Naive thymus-derived CD4-positive, alpha-beta T cell (primary cell): ENCODE data around the gene TDRD10. TPM values are rescaled to one million over a fixed set of nuclear protein-coding genes. Genes with fewer than 3 reads are reported as not detected.

ENCODE experiments used
- ATAC-seq: fragments of 150-1000 bp; cut with Tn5 transposase; 2 replicates; pipeline ENCODE4 v1.10.0; 2021; ENCODE audit warnings: mild to moderate bottlenecking, moderate library complexity
- CTCF ChIA-PET: fragments of 350-600 bp; sonication (Branson Sonifier 250); formaldehyde crosslinking; loops from one replicate; lab custom pipeline; 2021; ENCODE audit warnings: antibody characterized with exemption; lab: Charles Lee
- POLR2A ChIA-PET: fragments of 350-600 bp; sonication (Branson Sonifier 250); formaldehyde crosslinking; loops from one replicate; lab custom pipeline; 2021; ENCODE audit warnings: antibody characterized with exemption, inconsistent platforms; lab: Charles Lee
- DNase-seq, 9 donors: peaks; one replicate each; pipeline versions ENCODE4 v3.0.0 to v3.0.0-alpha.2; 2020 to 2022; ENCODE audit warnings: mixed read lengths in 1 of 9
- H3K27ac ChIP-seq: one replicate; pipeline ENCODE4 v1.7.0; 2013; ENCODE audit warnings: mild to moderate bottlenecking, low read depth, low read length, moderate library complexity
- H3K27me3 ChIP-seq, 2 donors: one replicate each; pipeline ENCODE4 v1.7.0; 2013; ENCODE audit warnings: low read length in 2 of 2, mild to moderate bottlenecking in 2 of 2, moderate library complexity in 2 of 2; ENCODE audit not compliant: control insufficient read depth in 2 of 2, insufficient read depth in 2 of 2
- H3K36me3 ChIP-seq, 3 experiments: 1 replicate in 2 of 3; 2 replicates in 1 of 3; pipeline ENCODE4 v1.7.0; 2013; ENCODE audit warnings: low read length in 3 of 3, mild to moderate bottlenecking in 3 of 3, moderate library complexity in 1 of 3; ENCODE audit not compliant: insufficient read depth in 3 of 3, control insufficient read depth in 2 of 3
- H3K4me1 ChIP-seq, 2 donors: one replicate each; pipeline ENCODE4 v1.7.0; 2013; ENCODE audit warnings: low read length in 2 of 2, mild to moderate bottlenecking in 2 of 2, moderate library complexity in 1 of 2; ENCODE audit not compliant: control insufficient read depth in 2 of 2, insufficient read depth in 2 of 2
- H3K4me3 ChIP-seq: 2 replicates; pipeline ENCODE4 v1.7.0; 2013; ENCODE audit warnings: mild to moderate bottlenecking, low read length
- H3K9me3 ChIP-seq, 3 experiments: 1 replicate in 2 of 3; 2 replicates in 1 of 3; pipeline ENCODE4 v1.7.0; 2013; ENCODE audit warnings: low read length in 3 of 3; ENCODE audit not compliant: control insufficient read depth in 2 of 3
- H3K27ac Mint-ChIP-seq, 9 donors: one replicate each; pipeline ENCODE4 v1.8.0; 2020 to 2022; ENCODE audit warnings: mixed read lengths in 9 of 9, mild to moderate bottlenecking in 8 of 9, moderate library complexity in 5 of 9, inconsistent platforms in 2 of 9
- H3K27me3 Mint-ChIP-seq, 5 donors: one replicate each; pipeline ENCODE4 v1.8.0; 2021 to 2022; ENCODE audit warnings: mixed read lengths in 5 of 5, mild to moderate bottlenecking in 1 of 5
- H3K36me3 Mint-ChIP-seq, 5 donors: one replicate each; pipeline ENCODE4 v1.8.0; 2020 to 2022; ENCODE audit warnings: mixed read lengths in 5 of 5, mild to moderate bottlenecking in 3 of 5, inconsistent platforms in 1 of 5
- H3K4me1 Mint-ChIP-seq, 7 donors: one replicate each; pipeline ENCODE4 v1.8.0; 2020 to 2022; ENCODE audit warnings: mixed read lengths in 7 of 7, mild to moderate bottlenecking in 3 of 7, inconsistent platforms in 1 of 7
- H3K4me3 Mint-ChIP-seq, 10 donors: one replicate each; pipeline ENCODE4 v1.8.0; 2020 to 2022; ENCODE audit warnings: mild to moderate bottlenecking in 10 of 10, mixed read lengths in 10 of 10, moderate library complexity in 6 of 10, inconsistent platforms in 2 of 10
- H3K9me3 Mint-ChIP-seq, 11 donors: one replicate each; pipeline ENCODE4 v1.8.0; 2020 to 2022; ENCODE audit warnings: mixed read lengths in 11 of 11, mild to moderate bottlenecking in 4 of 11, inconsistent platforms in 1 of 11, moderate library complexity in 1 of 11
- intact Hi-C, 2 donors: fragments of 100-400 bp; cut with micrococcal nuclease; formaldehyde crosslinking; loops; one replicate each; pipeline ENCODE4 v1.15.1; 2023
- polyA plus RNA-seq, 2 donors: library from polyadenylated mRNA; unstranded; fragments of 300-500 nt; fragmentation: Illumina TruSeq; gene quantifications; one replicate each; pipeline ENCODE4 v1.2.3, GENCODE V29; 2021
- total RNA-seq, 6 experiments: library from RNA in 5 of 6; stranded (reverse) in 5 of 6; gene quantifications; 1 replicate in 5 of 6; 2 replicates in 1 of 6; pipeline ENCODE4 v1.2.3 and lab custom pipeline; 2021 to 2026

Gene TDRD10
- total and polyA plus RNA-seq, 7 experiments from 2014 or later = 0.29 TPM; not detected in 6

DNA sequence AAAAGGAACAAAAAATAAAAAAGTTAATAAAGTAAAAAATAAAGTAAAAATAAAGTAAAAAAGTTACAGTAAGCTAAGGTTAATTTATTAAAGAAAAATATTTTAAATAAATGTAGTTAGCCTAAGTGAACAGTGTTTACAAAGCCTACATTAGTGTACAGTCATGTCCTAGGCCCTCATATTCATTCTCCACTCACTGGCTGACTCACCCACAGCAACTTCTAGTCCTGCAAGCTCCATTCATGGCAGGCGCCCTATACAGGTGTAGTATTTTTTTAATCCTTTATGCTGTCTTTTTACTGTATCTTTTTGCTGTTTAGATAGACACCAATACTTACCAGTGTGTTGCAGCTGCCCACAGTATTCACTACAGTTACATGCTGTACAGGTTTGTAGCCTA is 93.6 kb downstream of the TDRD10 start:
- intact Hi-C loops = no loop called here
- no peaks in the 10 kb centered on the region for H3K27me3 Mint-ChIP-seq

More for the DNA sequence above, 93.6 kb downstream of the TDRD10 start:
- H3K36me3 ChIP-seq = peaks cover 16 to 97% (median 54%) of the 10 kb centered on the region in 3 experiments
- ATAC-seq (no peak), DNase-seq (no peak)
- ChIA-PET CTCF (no interaction called here), POLR2A (interaction anchor here (0.9 to 1.2 kb wide), 3 partner anchors 9 to 17 kb away, joined by 3 to 5 read pairs (median 3); no protein-coding TSS in a partner anchor)
- H3K4me1 ChIP-seq = peaks cover 5% of the 10 kb centered on the region in 2 donors
- H3K27ac ChIP-seq = no peak overlapping the region
- no peaks in the 10 kb centered on the region for H3K27me3 ChIP-seq
- Mint-ChIP-seq H3K27ac (no peak overlapping the region), H3K4me1 (peaks cover 13 to 35% (median 16%) of the 10 kb centered on the region in 7 donors), H3K9me3 (peaks cover 0 to 2% (median 0%) of the 10 kb centered on the region in 11 donors), H3K36me3 (peaks cover 19 to 56% (median 32%) of the 10 kb centered on the region in 5 donors), H3K4me3 (no peak overlapping the region)
- H3K9me3 ChIP-seq = no peaks in the 10 kb centered on the region
- H3K4me3 ChIP-seq = no peak overlapping the region

Other genes with a start within 250 kb of the TDRD10 start
- gene HAX1, start 229.6 kb upstream of the TDRD10 start, total RNA-seq = 100 to 1,000 TPM in 3 of 5 experiments, 10 to 100 TPM in 2; 71.9 to 111 (median 104) TPM
- gene HAX1, start 229.6 kb upstream of the TDRD10 start, polyA plus RNA-seq = 100 to 1,000 TPM; 198 to 201 TPM
- gene AQP10, start 181.1 kb upstream of the TDRD10 start, total RNA-seq = under 1 TPM in 1 of 5 experiments, not detected in 4; 0.59 TPM
- not detected for gene AQP10, start 181.1 kb upstream of the TDRD10 start, polyA plus RNA-seq
- gene ATP8B2, start 176.7 kb upstream of the TDRD10 start, total RNA-seq = 100 to 1,000 TPM; 105 to 130 (median 117) TPM
- gene ATP8B2, start 176.7 kb upstream of the TDRD10 start, polyA plus RNA-seq = 10 to 100 TPM; 49.2 to 89.4 TPM
- 10 to 100 TPM in 4 of 5 experiments, 1 to 10 TPM in 1; 5.2 to 91.6 (median 85.6) TPM for gene IL6R, start 96.9 kb upstream of the TDRD10 start, total RNA-seq
- gene IL6R, start 96.9 kb upstream of the TDRD10 start, polyA plus RNA-seq = 10 to 100 TPM; 55.1 to 66.3 TPM
- gene SHE, start 193 bp downstream of the TDRD10 start, total RNA-seq = not detected
- under 1 TPM in 1 of 2 donors, not detected in 1; 0.04 TPM for gene SHE, start 193 bp downstream of the TDRD10 start, polyA plus RNA-seq
- gene UBE2Q1, start 56.4 kb downstream of the TDRD10 start, total RNA-seq = 100 to 1,000 TPM in 3 of 5 experiments, 10 to 100 TPM in 2; 63.2 to 117 (median 106) TPM
- gene UBE2Q1, start 56.4 kb downstream of the TDRD10 start, polyA plus RNA-seq = 10 to 100 TPM in 1 of 2 donors, 1 to 10 TPM in 1; 9.1 to 11.4 TPM
- not detected for gene CHRNB2, start 65.6 kb downstream of the TDRD10 start, total RNA-seq
- not detected for gene CHRNB2, start 65.6 kb downstream of the TDRD10 start, polyA plus RNA-seq
- gene ADAR, start 106.0 kb downstream of the TDRD10 start, total RNA-seq = 100 to 1,000 TPM; 206 to 408 (median 237) TPM
- 100 to 1,000 TPM; 101 to 167 TPM for gene ADAR, start 106.0 kb downstream of the TDRD10 start, polyA plus RNA-seq